ENCODE measurements around the gene CGB2.
"Not testable (repeated sequence)": the region's sequence is repeated elsewhere in the genome, so short reads cannot be mapped to it uniquely, and the experiment has no call there.

Gene CGB2

GRCh38 chr19:49039736-49040135, 8.0 kb downstream of the CGB2 start:
- H3K4me1 Mint-ChIP-seq; ATAC-seq; H3K27ac Mint-ChIP-seq; H3K36me3 Mint-ChIP-seq; DNase-seq (ENCODE audit: low spot score in 2 of 2); H3K4me3 Mint-ChIP-seq; H3K9me3 Mint-ChIP-seq: not testable (repeated sequence)

GRCh38 chr19:49042177-49042576, 10.5 kb downstream of the CGB2 start:
- no peaks in the 10 kb centered on the region for H3K4me1 Mint-ChIP-seq
- no peak overlapping the region for H3K4me3 Mint-ChIP-seq
- DNase-seq (ENCODE audit: low spot score in 2 of 2) = no peak
- H3K36me3 Mint-ChIP-seq = no peaks in the 10 kb centered on the region
- no peaks in the 10 kb centered on the region for H3K9me3 Mint-ChIP-seq
- ATAC-seq = no peak
- no peak overlapping the region for H3K27ac Mint-ChIP-seq

- ATAC-seq; H3K36me3 Mint-ChIP-seq; H3K27ac Mint-ChIP-seq; H3K4me1 Mint-ChIP-seq; DNase-seq (ENCODE audit: low spot score in 2 of 2); H3K4me3 Mint-ChIP-seq; H3K9me3 Mint-ChIP-seq: not testable (repeated sequence)
Observed at GRCh38 chr19:49042666-49043065, 11.0 kb downstream of the CGB2 start.

GRCh38 chr19:49043548-49043947, 11.9 kb downstream of the CGB2 start, which contains the start of gene CGB5:
Gene CGB5, plus strand, starts transcription at chr19:49043848. Its CDS starts 362 bp downstream, at chr19:49044210.
- not testable (repeated sequence) for DNase-seq (ENCODE audit: low spot score in 2 of 2); H3K9me3 Mint-ChIP-seq; H3K4me3 Mint-ChIP-seq; H3K27ac Mint-ChIP-seq; H3K4me1 Mint-ChIP-seq; H3K36me3 Mint-ChIP-seq; ATAC-seq

- DNase-seq (ENCODE audit: low spot score in 2 of 2); H3K9me3 Mint-ChIP-seq; ATAC-seq; H3K27ac Mint-ChIP-seq; H3K4me1 Mint-ChIP-seq; H3K36me3 Mint-ChIP-seq; H3K4me3 Mint-ChIP-seq: not testable (repeated sequence)
Observed at GRCh38 chr19:49049011-49049410, 17.3 kb downstream of the CGB2 start, which contains the start of gene CGB8. Gene CGB8, minus strand, starts transcription at chr19:49049111. Its CDS starts 372 bp downstream, at chr19:49048739.

- not testable (repeated sequence) for H3K27ac Mint-ChIP-seq, H3K9me3 Mint-ChIP-seq, ATAC-seq
Observed at GRCh38 chr19:49049834-49050233, 18.1 kb downstream of the CGB2 start.

GRCh38 chr19:49050376-49051033, 18.8 kb downstream of the CGB2 start:
- DNase-seq (ENCODE audit: low spot score in 2 of 2); H3K27ac Mint-ChIP-seq; H3K36me3 Mint-ChIP-seq; ATAC-seq; H3K4me1 Mint-ChIP-seq; H3K9me3 Mint-ChIP-seq; H3K4me3 Mint-ChIP-seq: not testable (repeated sequence)

More at GRCh38 chr19:49049834-49050233, 18.1 kb downstream of the CGB2 start:
- H3K4me1 Mint-ChIP-seq; H3K36me3 Mint-ChIP-seq; H3K4me3 Mint-ChIP-seq; DNase-seq (ENCODE audit: low spot score in 2 of 2): not testable (repeated sequence)

GRCh38 chr19:49056101-49056901, 24.6 kb downstream of the CGB2 start:
- Mint-ChIP-seq H3K4me3 (peak overlapping the region; percentile 88), H3K9me3 (no peaks in the 10 kb centered on the region), H3K4me1 (peaks cover 35% of the 10 kb centered on the region), H3K36me3 (no peaks in the 10 kb centered on the region), H3K27ac (no peak overlapping the region)
- ATAC-seq (peak; percentile 84), DNase-seq (ENCODE audit: low spot score in 2 of 2) (peak; percentile 49 to 82)

GRCh38 chr19:49056902-49057596, 25.4 kb downstream of the CGB2 start:
- peak overlapping the region; percentile 88 for H3K4me3 Mint-ChIP-seq
- H3K9me3 Mint-ChIP-seq; ATAC-seq; H3K36me3 Mint-ChIP-seq; DNase-seq (ENCODE audit: low spot score in 2 of 2): not testable (repeated sequence)
- H3K27ac Mint-ChIP-seq = peak overlapping the region; percentile 74
- peaks cover 35% of the 10 kb centered on the region for H3K4me1 Mint-ChIP-seq

- peak in 1 of 2 donors; percentile 40 for DNase-seq (ENCODE audit: low spot score in 2 of 2)
- peak; percentile 27 for ATAC-seq
- Mint-ChIP-seq H3K36me3 (no peaks in the 10 kb centered on the region), H3K4me1 (peaks cover 35% of the 10 kb centered on the region), H3K9me3 (no peaks in the 10 kb centered on the region), H3K27ac (peak within 1 kb of the TSS; percentile 74), H3K4me3 (peak within 1 kb of the TSS; percentile 88)
Observed at GRCh38 chr19:49057636-49058234, 26.0 kb downstream of the CGB2 start, which contains the start of gene CGB7. Gene CGB7, minus strand, starts transcription at chr19:49057749. Its CDS starts 2,374 bp downstream, at chr19:49055375.

- Mint-ChIP-seq H3K36me3 (no peaks in the 10 kb centered on the region), H3K9me3 (no peaks in the 10 kb centered on the region), H3K27ac (no peak overlapping the region), H3K4me1 (peaks cover 35% of the 10 kb centered on the region), H3K4me3 (peak overlapping the region; percentile 88)
- ATAC-seq (no peak), DNase-seq (ENCODE audit: low spot score in 2 of 2) (no peak)
Observed at GRCh38 chr19:49058562-49058961, 26.9 kb downstream of the CGB2 start.

- H3K4me1 Mint-ChIP-seq = peaks cover 35% of the 10 kb centered on the region
- no peak overlapping the region for H3K4me3 Mint-ChIP-seq
- no peak for ATAC-seq
- H3K27ac Mint-ChIP-seq = no peak overlapping the region
- H3K9me3 Mint-ChIP-seq = no peaks in the 10 kb centered on the region
- no peak for DNase-seq (ENCODE audit: low spot score in 2 of 2)
- H3K36me3 Mint-ChIP-seq = no peaks in the 10 kb centered on the region
Observed at GRCh38 chr19:49059053-49059452, 27.4 kb downstream of the CGB2 start.

GRCh38 chr19:49061000-49061399, 29.3 kb downstream of the CGB2 start:
- Mint-ChIP-seq H3K9me3 (no peaks in the 10 kb centered on the region), H3K27ac (no peak overlapping the region), H3K4me1 (peaks cover 34% of the 10 kb centered on the region), H3K36me3 (no peaks in the 10 kb centered on the region), H3K4me3 (no peak overlapping the region)
- DNase-seq (ENCODE audit: low spot score in 2 of 2) (no peak), ATAC-seq (no peak)

- ATAC-seq = peak; percentile 61
- no peak overlapping the region for H3K27ac Mint-ChIP-seq
Observed at GRCh38 chr19:49061445-49061844, 29.8 kb downstream of the CGB2 start.

More at GRCh38 chr19:49061445-49061844, 29.8 kb downstream of the CGB2 start:
- no peak for DNase-seq (ENCODE audit: low spot score in 2 of 2)
- no peaks in the 10 kb centered on the region for H3K9me3 Mint-ChIP-seq
- no peaks in the 10 kb centered on the region for H3K36me3 Mint-ChIP-seq
- H3K4me3 Mint-ChIP-seq = no peak overlapping the region
- H3K4me1 Mint-ChIP-seq = peaks cover 30% of the 10 kb centered on the region
